H1 (cell line): ENCODE data around the gene EMC6. TPM values are rescaled to one million over a fixed set of nuclear protein-coding genes. Genes with fewer than 3 reads are reported as not detected.

Experiments used
- CBX5 ChIP-seq: fragments of 300-800, 300-1000 bp; sonication (generic); IDR thresholded peaks from 2 replicates; pipeline ENCODE4 v1.7.1; 2016; ENCODE audit warnings: antibody characterized with exemption, low read length, low read depth
- POLR2A ChIP-seq, 2 experiments: IDR thresholded peaks; 1 replicate in 1 of 2; 2 replicates in 1 of 2; pipeline ENCODE4 v1.6.1; 2011; ENCODE audit warnings: low read depth in 2 of 2, low read length in 2 of 2, mild to moderate bottlenecking in 2 of 2; ENCODE audit errors: control extremely low read depth in 1 of 2
- SIX5 ChIP-seq: IDR thresholded peaks from 2 replicates; pipeline ENCODE4 v1.6.1; 2011; ENCODE audit warnings: mild to moderate bottlenecking, low read depth, low read length
- SP2 ChIP-seq: IDR thresholded peaks from 2 replicates; pipeline ENCODE4 v1.6.1; 2012; ENCODE audit warnings: mild to moderate bottlenecking, low read length, inconsistent platforms
- polyA plus RNA-seq, 7 experiments: library from polyadenylated mRNA; depleted of rRNA in 3 of 7; stranded (reverse) in 5 of 7; unstranded in 2 of 7; fragments of >200 nt in 5 of 7; fragments of 200-250 nt in 2 of 7; gene quantifications; 1 replicate in 5 of 7; 2 replicates in 1 of 7; 4 replicates in 1 of 7; pipeline versions ENCODE4 v1.2.1 to v1.2.3, GENCODE V29; 2011 to 2013; ENCODE audit warnings: missing spikeins in 2 of 7, mixed read lengths in 2 of 7
- total RNA-seq: library from RNA; stranded (reverse); fragmentation: NEBNext Ultra II Directional; extraction: Animal tissue kit (Norgen Biotek cat#: 25700); gene quantifications from 2 replicates; pipeline ENCODE4 v1.2.1, GENCODE V29; 2021
- TF ChIP-seq, protein P1 (sequence below): IDR thresholded peaks from 2 replicates; pipeline ENCODE4 v1.6.1; 2012; ENCODE audit warnings: low read length, inconsistent platforms
- TF ChIP-seq, protein P2 (sequence below): IDR thresholded peaks from 2 replicates; pipeline ENCODE4 v1.6.1; 2012; ENCODE audit warnings: inconsistent platforms

Gene EMC6
- total and polyA plus RNA-seq, 2 of the 8 experiments (the other 6 are each of a cell fraction or from before 2014, with no cell fraction given), result 81.5 to 193 TPM

DNA sequence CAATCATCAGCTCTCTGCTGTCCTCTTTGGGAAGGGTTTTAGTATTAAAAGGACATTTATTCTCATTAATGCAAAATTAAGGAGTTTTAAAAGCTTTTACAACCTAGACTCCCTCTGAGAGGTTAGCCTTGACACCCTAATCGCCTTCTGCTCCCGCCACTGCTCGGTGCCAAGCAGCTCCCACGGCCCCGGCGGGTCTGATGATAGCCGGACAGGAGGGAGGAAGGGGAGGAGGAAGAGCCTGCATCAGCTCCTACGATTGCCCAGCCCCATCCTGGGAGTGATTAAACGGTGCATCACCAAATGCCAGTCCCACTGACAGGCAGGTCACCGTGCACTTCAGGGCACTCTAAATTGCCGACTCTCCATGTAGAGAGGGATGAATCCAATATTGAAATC lies 40.8 kb upstream of the EMC6 start (continued):
- TF ChIP-seq, protein P1, sequence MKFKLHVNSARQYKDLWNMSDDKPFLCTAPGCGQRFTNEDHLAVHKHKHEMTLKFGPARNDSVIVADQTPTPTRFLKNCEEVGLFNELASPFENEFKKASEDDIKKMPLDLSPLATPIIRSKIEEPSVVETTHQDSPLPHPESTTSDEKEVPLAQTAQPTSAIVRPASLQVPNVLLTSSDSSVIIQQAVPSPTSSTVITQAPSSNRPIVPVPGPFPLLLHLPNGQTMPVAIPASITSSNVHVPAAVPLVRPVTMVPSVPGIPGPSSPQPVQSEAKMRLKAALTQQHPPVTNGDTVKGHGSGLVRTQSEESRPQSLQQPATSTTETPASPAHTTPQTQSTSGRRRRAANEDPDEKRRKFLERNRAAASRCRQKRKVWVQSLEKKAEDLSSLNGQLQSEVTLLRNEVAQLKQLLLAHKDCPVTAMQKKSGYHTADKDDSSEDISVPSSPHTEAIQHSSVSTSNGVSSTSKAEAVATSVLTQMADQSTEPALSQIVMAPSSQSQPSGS, result no peak
- no peak for TF ChIP-seq CBX5
- TF ChIP-seq, protein P2, sequence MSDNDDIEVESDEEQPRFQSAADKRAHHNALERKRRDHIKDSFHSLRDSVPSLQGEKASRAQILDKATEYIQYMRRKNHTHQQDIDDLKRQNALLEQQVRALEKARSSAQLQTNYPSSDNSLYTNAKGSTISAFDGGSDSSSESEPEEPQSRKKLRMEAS, result no peak
- no peak for TF ChIP-seq SIX5
- TF ChIP-seq POLR2A (IDR thresholded peaks at IDR 0.05; ENCODE audit: control extremely low read depth in 1 of 2, low read depth in 2 of 2, low read length in 2 of 2), result no peak
- TF ChIP-seq SP2, result no peak
